ENCODE measurements around the gene TSR3.
A peak's percentile ranks its signal among the peaks of the same experiment; 100 is the strongest.
"Not testable (repeated sequence)": the region's sequence is repeated elsewhere in the genome, so short reads cannot be mapped to it uniquely, and the experiment has no call there.

Gene TSR3

GRCh38 chr16:1335996-1336395, 15.7 kb downstream of the TSR3 start:
- DNase-seq = no peak

GRCh38 chr16:1335211-1335971, 16.3 kb downstream of the TSR3 start:
- no peak for DNase-seq

- no peak for DNase-seq
These were observed 16.9 kb downstream of the TSR3 start for GRCh38 chr16:1334739-1335138.

- DNase-seq = no peak
These were observed 17.6 kb downstream of the TSR3 start for GRCh38 chr16:1333854-1334700.

- peak; percentile 20 for DNase-seq
These were observed 18.4 kb downstream of the TSR3 start, which contains the start of gene BAIAP3 for GRCh38 chr16:1333149-1333812. Gene BAIAP3, plus strand, starts transcription at chr16:1333645. Its CDS starts 4,905 bp downstream, at chr16:1338550.

- DNase-seq = no peak
These were observed 19.0 kb downstream of the TSR3 start for GRCh38 chr16:1332618-1333148.

- no peak for DNase-seq
These were observed 19.7 kb downstream of the TSR3 start for GRCh38 chr16:1331712-1332617.

- DNase-seq = no peak
These were observed 20.6 kb downstream of the TSR3 start for GRCh38 chr16:1330931-1331711.

GRCh38 chr16:1330260-1330914, 21.3 kb downstream of the TSR3 start:
- no peak for DNase-seq

GRCh38 chr16:1328961-1329360, 22.7 kb downstream of the TSR3 start:
- not testable (repeated sequence) for DNase-seq

GRCh38 chr16:1328136-1328535, 23.5 kb downstream of the TSR3 start:
- not testable (repeated sequence) for DNase-seq

GRCh38 chr16:1327619-1327947, 24.1 kb downstream of the TSR3 start:
- no peak for DNase-seq

GRCh38 chr16:1326946-1327618, 24.6 kb downstream of the TSR3 start:
- DNase-seq = no peak

- DNase-seq = no peak
These were observed 25.3 kb downstream of the TSR3 start for GRCh38 chr16:1326391-1326790.

GRCh38 chr16:1325673-1326371, 25.9 kb downstream of the TSR3 start:
- DNase-seq = no peak

- DNase-seq = no peak
These were observed 26.4 kb downstream of the TSR3 start for GRCh38 chr16:1325261-1325660.

GRCh38 chr16:1324286-1324826, 27.3 kb downstream of the TSR3 start:
- no peak for DNase-seq

GRCh38 chr16:1323296-1324239, 28.1 kb downstream of the TSR3 start:
- DNase-seq = no peak

Data from effector CD8-positive, alpha-beta T cell (primary cell).